Smooth muscle cell (in vitro differentiated cells): Measurements from ENCODE around the gene CYP2W1. TPM values are rescaled to one million over a fixed set of nuclear protein-coding genes. Genes with fewer than 3 reads are reported as not detected.
A peak's percentile ranks its signal among the peaks of the same experiment; 100 is the strongest.

Experiments used
- DNase-seq: peaks from one replicate; lab custom pipeline; 2025; ENCODE audit not compliant: unreplicated experiment; lab: John Stamatoyannopoulos, UW
- H2AFZ ChIP-seq: fragments of 200-600 bp; sonication (generic); 2 replicates; pipeline ENCODE4 v1.6.0; 2016; ENCODE audit warnings: antibody characterized with exemption, low read depth, mild to moderate bottlenecking
- H3F3A ChIP-seq: fragments of 200-600 bp; sonication (generic); 2 replicates; pipeline ENCODE4 v1.6.0; 2017; ENCODE audit warnings: antibody characterized with exemption, low read depth
- H3K27ac ChIP-seq: fragments of 200-600 bp; sonication (generic); 2 replicates; pipeline ENCODE4 v1.5.1; 2016; ENCODE audit warnings: low read depth, mild to moderate bottlenecking
- H3K27me3 ChIP-seq: fragments of 200-600 bp; sonication (generic); 2 replicates; pipeline ENCODE4 v1.6.1; 2016; ENCODE audit warnings: low read depth, mild to moderate bottlenecking
- H3K36me3 ChIP-seq: fragments of 200-600 bp; sonication (generic); 2 replicates; pipeline ENCODE4 v1.5.1; 2016; ENCODE audit warnings: low read depth
- H3K4me1 ChIP-seq: fragments of 200-600 bp; sonication (generic); 2 replicates; pipeline ENCODE4 v1.5.1; 2016; ENCODE audit warnings: low read depth
- H3K4me2 ChIP-seq: fragments of 200-600 bp; sonication (generic); 2 replicates; pipeline ENCODE4 v1.6.0; 2016; ENCODE audit warnings: mild to moderate bottlenecking
- H3K4me3 ChIP-seq: fragments of 200-600 bp; sonication (generic); 2 replicates; pipeline ENCODE4 v1.5.1; 2016; ENCODE audit warnings: mild to moderate bottlenecking
- H3K79me2 ChIP-seq: fragments of 200-600 bp; sonication (generic); 2 replicates; pipeline ENCODE4 v1.6.0; 2016; ENCODE audit warnings: low read depth, mild to moderate bottlenecking
- H3K9ac ChIP-seq: fragments of 200-600 bp; sonication (generic); 2 replicates; pipeline ENCODE4 v1.6.0; 2016; ENCODE audit warnings: low read depth
- H3K9me3 ChIP-seq: fragments of 200-600 bp; sonication (generic); replicated peaks from 2 replicates; pipeline ENCODE4 v1.5.1; 2016; ENCODE audit warnings: low read depth
- H4K20me1 ChIP-seq: fragments of 200-600 bp; sonication (generic); 2 replicates; pipeline ENCODE4 v1.6.0; 2016; ENCODE audit warnings: low read depth
- WGBS: methylation state at CpG from one replicate; pipeline ENCODE4 v1.1.7; 2016; ENCODE audit warnings: low lambda C conversion rate; 5-methylcytosine and 5-hydroxymethylcytosine counted together
- polyA plus RNA-seq: library from polyadenylated mRNA; unstranded; fragments of >200 nt; fragmentation: Nextera tagmentation; extraction: Ambion mirVana; gene quantifications from 2 replicates; pipeline ENCODE4 v1.2.1, GENCODE V29; 2016
- total RNA-seq: library from RNA; depleted of rRNA; stranded (reverse); fragments of >200 nt; gene quantifications from 2 replicates; pipeline ENCODE4 v1.2.3, GENCODE V29; 2014
- TF ChIP-seq, protein P1 (sequence below): fragments of 200-600 bp; sonication (generic); IDR thresholded peaks from 2 replicates; pipeline ENCODE4 v1.5.1; 2017; ENCODE audit warnings: borderline replicate concordance, mild to moderate bottlenecking, antibody characterized with exemption; ENCODE audit not compliant: insufficient read depth, poor library complexity, severe bottlenecking

CYP2W1 gene
- total and polyA plus RNA-seq, 2 experiments from 2014 or later, result not detected

- TF ChIP-seq, protein P1, sequence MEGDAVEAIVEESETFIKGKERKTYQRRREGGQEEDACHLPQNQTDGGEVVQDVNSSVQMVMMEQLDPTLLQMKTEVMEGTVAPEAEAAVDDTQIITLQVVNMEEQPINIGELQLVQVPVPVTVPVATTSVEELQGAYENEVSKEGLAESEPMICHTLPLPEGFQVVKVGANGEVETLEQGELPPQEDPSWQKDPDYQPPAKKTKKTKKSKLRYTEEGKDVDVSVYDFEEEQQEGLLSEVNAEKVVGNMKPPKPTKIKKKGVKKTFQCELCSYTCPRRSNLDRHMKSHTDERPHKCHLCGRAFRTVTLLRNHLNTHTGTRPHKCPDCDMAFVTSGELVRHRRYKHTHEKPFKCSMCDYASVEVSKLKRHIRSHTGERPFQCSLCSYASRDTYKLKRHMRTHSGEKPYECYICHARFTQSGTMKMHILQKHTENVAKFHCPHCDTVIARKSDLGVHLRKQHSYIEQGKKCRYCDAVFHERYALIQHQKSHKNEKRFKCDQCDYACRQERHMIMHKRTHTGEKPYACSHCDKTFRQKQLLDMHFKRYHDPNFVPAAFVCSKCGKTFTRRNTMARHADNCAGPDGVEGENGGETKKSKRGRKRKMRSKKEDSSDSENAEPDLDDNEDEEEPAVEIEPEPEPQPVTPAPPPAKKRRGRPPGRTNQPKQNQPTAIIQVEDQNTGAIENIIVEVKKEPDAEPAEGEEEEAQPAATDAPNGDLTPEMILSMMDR, result no peak
- Histone ChIP-seq H3K79me2 (peaks cover 24% of the 10 kb centered on the region), H3K27ac (no peak overlapping the region), H3K4me2 (no peak overlapping the region), H3K36me3 (no peaks in the 10 kb centered on the region), H3K9ac (no peak overlapping the region), H3K27me3 (no peaks in the 10 kb centered on the region), H4K20me1 (peaks cover 74% of the 10 kb centered on the region), H3K9me3 (no peaks in the 10 kb centered on the region), H3K4me3 (no peak overlapping the region), H3F3A (peaks cover 10% of the 10 kb centered on the region), H2AFZ (no peak overlapping the region), H3K4me1 (peaks cover 19% of the 10 kb centered on the region)
- 95% methylated on average over 25 of the region's 25 CpGs for WGBS
- no peak for DNase-seq
Observed at GRCh38 chr7:1024876-1025742, 42.1 kb downstream of the CYP2W1 start.

DNA sequence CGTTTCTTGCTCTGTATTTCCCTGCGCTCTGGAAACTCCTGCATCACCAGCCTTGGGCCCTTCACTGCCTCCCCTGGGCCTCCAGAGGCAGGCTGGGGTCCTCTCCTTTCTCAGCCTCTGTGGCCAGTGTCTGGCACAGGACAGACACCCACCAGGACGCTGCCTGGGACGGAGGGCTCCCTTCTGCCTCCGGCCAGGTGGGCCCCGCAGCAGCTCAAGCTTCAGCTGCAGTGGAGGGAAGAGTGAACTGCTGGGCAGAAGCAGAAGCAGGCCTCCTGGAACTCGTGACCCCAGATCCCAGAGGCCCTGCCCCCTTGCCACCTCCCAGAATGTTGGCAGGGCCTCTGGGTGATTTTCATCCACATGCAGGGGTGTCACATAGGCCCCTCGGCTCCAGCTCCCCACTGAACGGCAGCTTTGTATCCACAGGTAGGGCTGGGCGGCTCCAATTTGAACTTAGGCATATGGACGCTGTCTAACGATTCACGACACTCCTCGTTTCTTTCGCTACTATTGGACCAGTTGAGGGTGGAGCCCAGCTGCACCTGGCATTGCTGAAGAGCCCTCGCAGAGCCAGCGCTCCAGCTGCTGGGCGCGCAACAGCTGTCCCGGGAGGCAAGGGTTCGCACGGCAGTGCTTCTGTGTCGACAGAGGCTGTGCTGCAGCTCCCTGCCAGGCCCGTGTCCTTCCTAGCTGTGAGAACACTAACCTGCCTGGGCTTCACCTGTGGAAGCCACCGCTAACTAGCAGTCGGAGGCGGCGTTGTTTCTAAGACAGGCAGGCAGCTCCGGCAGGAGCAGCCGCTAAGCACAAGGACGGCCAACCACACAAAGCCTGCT lies 43.0 kb downstream of the CYP2W1 start:
- Histone ChIP-seq H3K9ac (no peak overlapping the region), H3K9me3 (no peaks in the 10 kb centered on the region), H3F3A (peaks cover 10% of the 10 kb centered on the region), H3K4me1 (peaks cover 19% of the 10 kb centered on the region), H3K36me3 (no peaks in the 10 kb centered on the region), H3K27ac (no peak overlapping the region), H3K27me3 (no peaks in the 10 kb centered on the region), H3K4me2 (no peak overlapping the region), H2AFZ (no peak overlapping the region), H4K20me1 (peaks cover 67% of the 10 kb centered on the region), H3K4me3 (no peak overlapping the region), H3K79me2 (peaks cover 24% of the 10 kb centered on the region)
- WGBS, result 88% methylated on average over 31 of the region's 31 CpGs
- TF ChIP-seq, protein P1, result no peak
- no peak for DNase-seq

- H3K4me2 ChIP-seq, result peak overlapping the region; percentile 98
- TF ChIP-seq, protein P1, result no peak
- H3K27me3 ChIP-seq, result no peaks in the 10 kb centered on the region
- DNase-seq, result no peak
- H3K36me3 ChIP-seq, result no peaks in the 10 kb centered on the region
- peaks cover 24% of the 10 kb centered on the region for H3K79me2 ChIP-seq
- H3K4me3 ChIP-seq, result peak overlapping the region; percentile 80
- no peak overlapping the region for H3K27ac ChIP-seq
- H3K4me1 ChIP-seq, result peaks cover 19% of the 10 kb centered on the region
- peaks cover 10% of the 10 kb centered on the region for H3F3A ChIP-seq
- 92% methylated on average over 20 of the region's 20 CpGs for WGBS
- no peak overlapping the region for H2AFZ ChIP-seq
- no peaks in the 10 kb centered on the region for H3K9me3 ChIP-seq
- no peak overlapping the region for H3K9ac ChIP-seq
- H4K20me1 ChIP-seq, result peaks cover 59% of the 10 kb centered on the region
Observed at GRCh38 chr7:1026721-1027161, 43.8 kb downstream of the CYP2W1 start.
